Fibroblast of lung (primary cell): ENCODE data around the gene TADA2B.

Experiments
- CTCF ChIP-seq, 2 donors: IDR thresholded peaks in 1 of 2; conservative IDR thresholded peaks in 1 of 2; 1 replicate in 1 of 2; 2 replicates in 1 of 2; pipeline ENCODE4 v1.5.1; 2011 to 2012; ENCODE audit warnings: low read length in 2 of 2, control low read depth in 1 of 2, inconsistent platforms in 1 of 2, low read depth in 1 of 2, mild to moderate bottlenecking in 1 of 2
- EZH2 ChIP-seq: IDR thresholded peaks from 2 replicates; pipeline ENCODE4 v1.5.1; 2012; ENCODE audit warnings: low read length, control low read depth, mild to moderate bottlenecking; ENCODE audit errors: missing control alignments

GRCh38 chr4:7017446-7018048 is 25.6 kb upstream of the TADA2B start:
- TF ChIP-seq CTCF (conservative IDR thresholded peaks at IDR 0.05 in 1 of 2, IDR thresholded peaks at IDR 0.05 in 1 of 2; ENCODE audit: low read depth in 1 of 2, low read length in 2 of 2) (no peak), EZH2 (no peak)
